Neuronal stem cell (in vitro differentiated cells): ENCODE results near the gene DHX8.
A peak's percentile ranks its signal among the peaks of the same experiment; 100 is the strongest.

ENCODE experiments used
- DNase-seq: peaks from one replicate; pipeline ENCODE4 v3.0.0-alpha.2; 2013; ENCODE audit warnings: low spot score
- H2AFZ ChIP-seq: one replicate; pipeline ENCODE4 v1.6.1; 2013; ENCODE audit warnings: mild to moderate bottlenecking, low read length, inconsistent platforms
- H2AK5ac ChIP-seq: 2 replicates; pipeline ENCODE4 v1.6.1; 2013; ENCODE audit warnings: low read depth, mild to moderate bottlenecking, inconsistent platforms, low read length, moderate library complexity, mixed read lengths
- H2BK120ac ChIP-seq: 2 replicates; pipeline ENCODE4 v1.6.1; 2013; ENCODE audit warnings: low read depth, mild to moderate bottlenecking, inconsistent platforms, low read length, moderate library complexity, mixed read lengths
- H2BK12ac ChIP-seq: one replicate; pipeline ENCODE4 v1.6.1; 2013; ENCODE audit warnings: low read length, inconsistent platforms
- H2BK15ac ChIP-seq: 2 replicates; pipeline ENCODE4 v1.6.1; 2013; ENCODE audit warnings: mild to moderate bottlenecking, low read length, inconsistent platforms, mixed read lengths
- H2BK5ac ChIP-seq: one replicate; pipeline ENCODE4 v1.6.1; 2013; ENCODE audit warnings: inconsistent platforms, mild to moderate bottlenecking, low read length, moderate library complexity
- H3K14ac ChIP-seq: one replicate; pipeline ENCODE4 v1.6.1; 2013; ENCODE audit warnings: low read length, inconsistent platforms
- H3K18ac ChIP-seq: 2 replicates; pipeline ENCODE4 v1.6.1; 2013; ENCODE audit warnings: low read length, inconsistent platforms
- H3K23ac ChIP-seq: 2 replicates; pipeline ENCODE4 v1.6.1; 2013; ENCODE audit warnings: low read depth, mild to moderate bottlenecking, mixed read lengths, low read length, inconsistent platforms; ENCODE audit not compliant: poor library complexity
- H3K27ac ChIP-seq: replicated peaks from 3 replicates; pipeline ENCODE4 v1.5.1; 2013; ENCODE audit warnings: low read length, inconsistent platforms
- H3K27me3 ChIP-seq, 3 experiments: 2 replicates each; pipeline ENCODE4 v1.6.1; 2013; ENCODE audit warnings: low read length in 3 of 3, mild to moderate bottlenecking in 2 of 3, inconsistent platforms in 1 of 3, low read depth in 1 of 3, mixed read lengths in 1 of 3, moderate library complexity in 1 of 3; ENCODE audit not compliant: control insufficient read depth in 3 of 3, insufficient read depth in 3 of 3
- H3K36me3 ChIP-seq, 2 donors: replicated peaks in 1 of 2; 2 replicates each; pipeline ENCODE4 v1.6.1; 2013; ENCODE audit warnings: low read length in 2 of 2; ENCODE audit not compliant: control insufficient read depth in 2 of 2, insufficient read depth in 2 of 2
- H3K4ac ChIP-seq: 2 replicates; pipeline ENCODE4 v1.6.1; 2013; ENCODE audit warnings: inconsistent platforms, mild to moderate bottlenecking, low read length, moderate library complexity
- H3K4me1 ChIP-seq, 2 donors: 1 replicate in 1 of 2; 2 replicates in 1 of 2; pipeline ENCODE4 v1.6.1; 2013; ENCODE audit warnings: low read length in 2 of 2, low read depth in 1 of 2; ENCODE audit not compliant: control insufficient read depth in 2 of 2, insufficient read depth in 1 of 2
- H3K4me2 ChIP-seq: one replicate; pipeline ENCODE4 v1.6.1; 2013; ENCODE audit warnings: mild to moderate bottlenecking, low read length, inconsistent platforms; ENCODE audit not compliant: insufficient read depth, poor library complexity, severe bottlenecking
- H3K4me3 ChIP-seq, 2 donors: 2 replicates each; pipeline ENCODE4 v1.5.1; 2013; ENCODE audit warnings: low read length in 2 of 2, mild to moderate bottlenecking in 2 of 2, inconsistent platforms in 1 of 2, moderate library complexity in 1 of 2
- H3K79me1 ChIP-seq: one replicate; pipeline ENCODE4 v1.6.1; 2013; ENCODE audit warnings: low read depth, mild to moderate bottlenecking, inconsistent platforms, low read length, moderate library complexity
- H3K9ac ChIP-seq: one replicate; pipeline ENCODE4 v1.6.1; 2013; ENCODE audit warnings: mild to moderate bottlenecking, low read depth, low read length, inconsistent platforms; ENCODE audit not compliant: poor library complexity
- H3K9me3 ChIP-seq, 2 donors: replicated peaks in 1 of 2; 2 replicates each; pipeline versions ENCODE3 to v1.6.1; 2013; ENCODE audit warnings: low read length in 2 of 2, mild to moderate bottlenecking in 2 of 2, inconsistent platforms in 1 of 2, low read depth in 1 of 2, mixed read lengths in 1 of 2, moderate library complexity in 1 of 2; ENCODE audit not compliant: control insufficient read depth in 2 of 2, insufficient read depth in 1 of 2
- H4K8ac ChIP-seq: one replicate; pipeline ENCODE4 v1.6.1; 2013; ENCODE audit warnings: low read depth, mild to moderate bottlenecking, inconsistent platforms, low read length, moderate library complexity
- H4K91ac ChIP-seq: one replicate; pipeline ENCODE4 v1.6.1; 2013; ENCODE audit warnings: low read length, low read depth, mild to moderate bottlenecking, inconsistent platforms; ENCODE audit not compliant: poor library complexity
- whole genome bisulfite sequencing, 2 donors: extraction: QIAGEN DNeasy Blood & Tissue Kit; methylation state at CpG; one replicate each; pipeline ENCODE4 v1.1.7; 2013; ENCODE audit warnings: missing lambda C conversion rate in 2 of 2, mixed read lengths in 1 of 2; ENCODE audit not compliant: insufficient read length in 2 of 2, insufficient replicate concordance in 1 of 2; ENCODE audit errors: extremely low coverage in 2 of 2; 5-methylcytosine and 5-hydroxymethylcytosine counted together

The DHX8 gene

GRCh38 chr17:43547659-43548256 lies 64.0 kb downstream of the DHX8 start:
- no peak overlapping the region for H3K4ac ChIP-seq
- H3K23ac ChIP-seq = no peak overlapping the region
- H3K14ac ChIP-seq = no peak overlapping the region
- H3K27ac ChIP-seq = no peak overlapping the region
- H3K9ac ChIP-seq = no peak overlapping the region
- H3K79me1 ChIP-seq = no peaks in the 10 kb centered on the region
- H3K4me2 ChIP-seq = no peak overlapping the region
- no peak overlapping the region for H3K4me3 ChIP-seq
- H4K91ac ChIP-seq = no peak overlapping the region
- no peaks in the 10 kb centered on the region for H3K9me3 ChIP-seq
- no peak overlapping the region for H2AK5ac ChIP-seq
- no peak overlapping the region for H2BK15ac ChIP-seq
- H2BK12ac ChIP-seq = no peak overlapping the region
- H3K27me3 ChIP-seq = peaks cover 0 to 25% (median 0%) of the 10 kb centered on the region in 3 experiments
- no peak overlapping the region for H2AFZ ChIP-seq
- no peak overlapping the region for H4K8ac ChIP-seq
- H3K4me1 ChIP-seq = peaks cover 23 to 47% of the 10 kb centered on the region in 2 donors
- H2BK120ac ChIP-seq = no peak overlapping the region
- H2BK5ac ChIP-seq = no peak overlapping the region
- no peak for DNase-seq
- no peak overlapping the region for H3K18ac ChIP-seq
- H3K36me3 ChIP-seq = no peaks in the 10 kb centered on the region

- no CpG with 5 or more reads among the region's 3 CpGs for WGBS, 2 donors
Observed at GRCh38 chr17:43548689-43549379, 65.1 kb downstream of the DHX8 start.

DNA sequence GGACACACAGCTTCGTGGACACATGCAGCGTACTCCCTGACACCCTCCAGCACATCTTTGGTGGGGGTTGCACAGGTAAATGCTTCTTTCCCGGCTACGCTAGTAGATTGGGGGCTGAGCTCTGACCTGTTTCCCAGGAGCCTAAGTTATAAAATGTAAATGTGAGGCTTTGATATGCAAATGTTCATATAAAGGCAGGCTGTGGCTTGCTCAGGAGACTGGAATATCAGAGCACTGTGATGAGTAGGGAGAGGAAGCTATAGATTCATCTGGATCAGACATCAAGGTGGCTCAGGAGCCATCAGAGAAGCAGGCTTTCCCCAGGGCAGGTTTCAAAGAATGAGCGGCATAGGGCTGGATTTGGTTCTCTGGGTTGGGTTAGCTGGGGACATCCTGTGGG lies 65.7 kb downstream of the DHX8 start:
- no peak overlapping the region for H3K4me2 ChIP-seq
- WGBS, 2 donors = no CpG with 5 or more reads among the region's 5 CpGs

More at GRCh38 chr17:43548689-43549379, 65.1 kb downstream of the DHX8 start:
- Histone ChIP-seq H2BK120ac (no peak overlapping the region), H3K4me3 (peak overlapping the region in 1 of 2 donors; percentile 61), H3K18ac (no peak overlapping the region), H2AK5ac (no peak overlapping the region), H3K4me2 (no peak overlapping the region), H4K91ac (no peak overlapping the region), H3K27ac (no peak overlapping the region), H3K79me1 (no peaks in the 10 kb centered on the region), H3K36me3 (no peaks in the 10 kb centered on the region), H3K9ac (no peak overlapping the region), H3K9me3 (no peaks in the 10 kb centered on the region), H2BK5ac (no peak overlapping the region), H2BK15ac (no peak overlapping the region), H3K4ac (no peak overlapping the region), H3K14ac (no peak overlapping the region), H2AFZ (no peak overlapping the region), H3K4me1 (peaks cover 18 to 39% of the 10 kb centered on the region in 2 donors), H2BK12ac (no peak overlapping the region), H4K8ac (no peak overlapping the region), H3K23ac (no peak overlapping the region), H3K27me3 (peaks cover 0 to 23% (median 0%) of the 10 kb centered on the region in 3 experiments)
- no peak for DNase-seq

GRCh38 chr17:43550754-43551153 lies 67.0 kb downstream of the DHX8 start:
- Histone ChIP-seq H4K8ac (no peak overlapping the region), H3K9me3 (no peaks in the 10 kb centered on the region), H3K18ac (no peak overlapping the region), H3K9ac (no peak overlapping the region), H3K27me3 (peaks cover 0 to 12% (median 0%) of the 10 kb centered on the region in 3 experiments), H3K4me1 (peaks cover 15 to 33% of the 10 kb centered on the region in 2 donors), H3K79me1 (no peaks in the 10 kb centered on the region), H4K91ac (no peak overlapping the region), H2AFZ (no peak overlapping the region), H2BK5ac (no peak overlapping the region), H3K27ac (no peak overlapping the region), H3K23ac (no peak overlapping the region), H2BK120ac (no peak overlapping the region), H3K4me3 (no peak overlapping the region), H3K36me3 (no peaks in the 10 kb centered on the region), H2AK5ac (no peak overlapping the region), H2BK15ac (no peak overlapping the region), H3K4me2 (no peak overlapping the region), H3K14ac (no peak overlapping the region), H3K4ac (no peak overlapping the region), H2BK12ac (no peak overlapping the region)
- WGBS, 2 donors = no CpG with 5 or more reads among the region's 4 CpGs
- no peak for DNase-seq

More for the DNA sequence above, 65.7 kb downstream of the DHX8 start:
- no peak overlapping the region for H2AK5ac ChIP-seq
- no peaks in the 10 kb centered on the region for H3K79me1 ChIP-seq
- H3K18ac ChIP-seq = no peak overlapping the region
- peaks cover 17 to 37% of the 10 kb centered on the region in 2 donors for H3K4me1 ChIP-seq
- no peak overlapping the region for H3K27ac ChIP-seq
- H2BK120ac ChIP-seq = no peak overlapping the region
- no peak overlapping the region for H3K9ac ChIP-seq
- H4K8ac ChIP-seq = no peak overlapping the region
- no peak overlapping the region for H4K91ac ChIP-seq
- peaks cover 0 to 17% (median 0%) of the 10 kb centered on the region in 3 experiments for H3K27me3 ChIP-seq
- H3K23ac ChIP-seq = no peak overlapping the region
- no peaks in the 10 kb centered on the region for H3K36me3 ChIP-seq
- no peak overlapping the region for H2AFZ ChIP-seq
- no peaks in the 10 kb centered on the region for H3K9me3 ChIP-seq
- H3K4me3 ChIP-seq = peak overlapping the region in 1 of 2 donors; percentile 61
- H3K14ac ChIP-seq = no peak overlapping the region
- DNase-seq = no peak
- no peak overlapping the region for H2BK5ac ChIP-seq
- no peak overlapping the region for H2BK12ac ChIP-seq
- H3K4ac ChIP-seq = no peak overlapping the region
- H2BK15ac ChIP-seq = no peak overlapping the region
